DMS153 treated with DMSO at 0.1 percent for 48 hours (cell line): ENCODE results near the gene ACTN4.

Experiments used
- DNase-seq: peaks from one replicate; lab custom pipeline; 2025; ENCODE audit not compliant: unreplicated experiment; lab: John Stamatoyannopoulos, UW

ACTN4 gene

GRCh38 chr19:38693380-38694223 lies 46.2 kb downstream of the ACTN4 start:
- DNase-seq, result no peak

DNA sequence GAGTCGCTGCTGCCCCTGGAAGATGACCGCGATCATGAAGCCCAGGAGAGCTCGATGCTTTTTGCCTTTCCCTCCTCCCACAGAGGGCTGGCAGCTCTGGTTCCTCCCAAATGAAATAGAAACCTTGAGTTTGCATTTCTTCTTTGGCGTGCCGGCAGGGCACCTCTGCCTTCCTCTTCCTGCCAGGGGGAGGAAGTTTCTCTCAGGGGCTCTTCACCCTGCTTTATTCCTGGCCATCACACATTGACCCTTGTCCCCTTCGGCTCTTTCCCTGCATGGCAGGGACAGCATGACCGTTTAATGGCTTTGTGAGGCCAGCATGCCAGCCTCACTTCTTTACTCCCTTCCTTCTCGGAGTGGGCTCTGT lies 47.9 kb downstream of the ACTN4 start:
- DNase-seq, result no peak

DNA sequence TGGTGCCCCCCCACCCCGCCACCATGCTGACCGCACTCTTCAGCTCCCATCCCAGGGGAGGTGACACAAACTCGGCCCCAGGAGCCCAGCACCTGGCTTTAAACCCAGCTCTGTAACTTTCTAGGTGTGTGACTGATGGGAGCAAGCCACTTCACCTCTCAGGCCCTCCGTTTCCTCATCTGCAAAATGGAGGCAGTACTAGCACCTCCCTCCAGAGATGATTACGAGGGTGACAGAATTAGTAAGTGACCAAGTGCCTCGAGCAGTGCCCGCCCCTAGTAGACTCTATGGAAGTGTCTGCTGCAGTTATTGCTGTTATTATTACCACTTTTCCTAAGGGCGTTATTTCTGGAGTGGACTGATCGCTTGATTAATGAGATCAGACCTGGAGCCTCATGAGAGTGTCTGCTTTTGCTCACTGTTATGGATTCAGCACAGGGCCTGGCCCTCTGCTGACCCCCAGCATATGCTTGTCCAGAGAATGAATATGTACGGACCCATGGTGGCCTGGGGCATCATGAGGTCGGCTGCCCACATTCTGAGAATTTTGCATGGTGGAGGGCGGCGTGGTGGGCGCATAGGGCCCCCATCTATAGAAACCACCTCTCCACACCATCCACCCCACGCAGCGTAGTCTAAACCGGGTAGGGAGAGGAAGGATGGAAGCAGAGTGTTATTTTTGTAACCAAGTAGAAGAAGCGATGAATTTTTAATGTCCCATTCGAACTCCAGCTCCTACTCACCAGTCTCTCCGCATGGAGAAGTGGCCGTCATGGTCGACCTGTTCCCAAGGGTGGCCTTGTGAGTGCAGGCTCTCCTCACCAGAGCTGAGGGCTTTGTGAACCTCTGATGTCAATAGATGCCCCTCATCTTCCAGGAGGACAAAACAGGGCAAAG lies 48.6 kb downstream of the ACTN4 start:
- DNase-seq, result no peak

- DNase-seq, result no peak
Measured at GRCh38 chr19:38696729-38697055, 49.2 kb downstream of the ACTN4 start.

DNA sequence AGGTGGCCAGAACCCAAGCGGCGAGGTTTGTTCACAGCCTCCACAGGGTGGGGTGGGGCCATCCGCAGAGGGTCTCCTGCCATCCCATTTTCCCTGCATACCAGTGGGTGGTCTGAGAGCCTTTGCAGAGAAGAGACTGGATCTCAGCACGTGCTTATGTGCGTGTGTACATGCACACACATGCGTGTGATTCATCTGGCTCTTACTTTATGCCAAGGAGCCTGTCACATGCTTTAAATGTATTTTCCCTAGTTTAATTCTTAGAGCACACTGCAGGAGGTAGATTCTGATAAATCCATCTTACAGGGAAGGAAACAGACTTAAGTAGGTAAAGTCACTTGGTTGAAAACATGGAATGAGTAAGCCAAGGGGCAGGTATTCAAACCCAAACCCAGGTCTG lies 49.7 kb downstream of the ACTN4 start:
- DNase-seq, result no peak

DNA sequence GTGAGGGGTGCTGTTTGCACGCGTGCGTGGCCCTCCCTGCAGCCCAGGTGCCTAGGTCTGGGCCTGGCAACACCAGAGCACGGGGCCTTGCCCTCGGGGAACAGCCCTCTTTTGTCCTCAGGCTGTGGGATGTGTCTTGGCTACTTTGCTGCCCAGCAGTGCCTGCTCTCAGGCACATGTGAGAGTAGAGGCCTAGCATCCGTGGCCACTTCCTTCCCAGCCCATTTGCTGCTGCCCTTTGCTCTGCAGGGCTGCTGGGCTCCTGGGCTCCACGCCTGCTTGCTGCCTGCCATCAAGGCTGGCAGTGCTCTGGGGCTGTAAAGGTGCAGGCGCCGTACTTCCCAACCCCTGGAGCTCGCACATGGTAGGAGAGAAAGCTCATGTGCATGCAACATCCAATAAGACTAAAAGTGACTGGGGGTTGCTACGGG lies 50.2 kb downstream of the ACTN4 start:
- no peak for DNase-seq

- no peak for DNase-seq
Measured at GRCh38 chr19:38698225-38699026, 51.0 kb downstream of the ACTN4 start.

DNA sequence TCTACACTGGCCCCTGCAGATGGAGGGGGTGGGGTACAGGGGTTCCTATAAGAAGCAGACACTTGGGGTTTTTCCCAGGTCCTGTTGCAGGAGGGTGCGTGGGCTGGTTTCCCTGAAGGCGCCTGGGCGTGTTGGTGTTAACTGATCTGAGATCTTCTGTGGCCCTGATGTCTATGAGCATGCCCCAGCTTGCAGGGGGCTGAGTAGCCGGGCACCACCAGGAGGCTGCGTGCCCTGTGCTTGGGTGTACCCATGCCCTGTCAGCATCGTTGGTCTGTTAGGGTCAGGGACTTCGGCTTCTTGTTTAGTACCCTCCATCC lies 51.5 kb downstream of the ACTN4 start:
- DNase-seq, result no peak

DNA sequence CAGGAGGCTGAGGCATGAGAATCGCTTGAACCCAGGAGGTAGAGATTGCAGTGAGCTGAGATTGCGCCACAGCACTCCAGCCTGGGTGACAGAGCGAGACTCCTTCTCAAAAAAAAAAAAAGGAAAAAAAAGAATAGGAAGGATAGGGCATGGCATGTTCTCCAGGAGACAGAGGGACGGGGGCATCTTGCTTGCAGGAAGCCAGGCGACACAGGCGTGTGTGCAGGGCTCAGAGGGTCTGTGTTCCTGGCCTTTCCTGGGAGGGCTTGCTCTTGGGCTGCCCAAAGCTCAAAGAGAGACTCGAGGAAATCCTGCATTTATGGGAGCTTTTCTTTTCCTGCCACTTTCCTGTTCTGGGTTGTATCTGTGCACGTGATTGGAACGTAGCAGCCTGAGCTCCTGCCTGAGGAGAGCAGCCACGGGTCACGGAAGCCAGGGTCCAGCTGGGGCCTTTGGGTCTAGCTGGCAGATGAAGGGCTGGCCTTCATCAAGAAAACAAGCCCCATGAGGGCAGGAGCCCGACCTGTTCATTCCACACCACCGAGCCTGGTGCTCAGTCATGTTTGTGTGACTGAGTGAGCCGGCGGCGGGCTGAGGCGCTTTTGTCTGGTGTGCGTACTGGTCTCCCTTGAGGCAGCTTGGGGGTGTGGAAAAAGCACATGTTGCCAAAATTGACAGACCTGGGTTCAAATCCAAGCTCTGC lies 52.3 kb downstream of the ACTN4 start:
- no peak for DNase-seq

- DNase-seq, result no peak
Measured at GRCh38 chr19:38700350-38700901, 53.0 kb downstream of the ACTN4 start.

DNA sequence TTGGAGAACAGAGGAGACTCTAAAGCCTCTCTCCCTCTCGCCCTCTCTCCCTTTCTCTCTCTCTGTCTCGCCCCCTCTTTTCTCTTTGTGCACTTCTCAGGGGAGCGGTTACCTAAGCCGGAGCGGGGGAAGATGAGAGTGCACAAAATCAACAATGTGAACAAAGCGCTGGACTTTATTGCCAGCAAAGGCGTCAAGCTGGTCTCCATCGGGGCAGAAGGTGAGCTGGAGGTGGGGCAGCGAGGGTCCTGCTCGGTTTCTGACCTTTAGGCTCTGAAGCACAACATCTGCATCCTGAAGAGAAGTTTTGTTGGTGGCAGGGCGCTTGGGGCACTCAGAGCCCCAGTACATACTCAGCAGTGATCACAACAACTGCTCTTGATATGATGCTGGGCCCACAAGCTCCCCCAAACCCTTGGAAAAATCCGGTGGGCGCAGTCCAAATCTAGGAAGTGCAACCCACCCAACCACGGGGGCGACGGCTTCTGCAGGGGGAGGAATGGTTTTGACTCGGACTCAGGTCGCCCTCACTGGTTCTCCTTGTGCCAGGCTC lies 53.5 kb downstream of the ACTN4 start:
- no peak for DNase-seq

DNA sequence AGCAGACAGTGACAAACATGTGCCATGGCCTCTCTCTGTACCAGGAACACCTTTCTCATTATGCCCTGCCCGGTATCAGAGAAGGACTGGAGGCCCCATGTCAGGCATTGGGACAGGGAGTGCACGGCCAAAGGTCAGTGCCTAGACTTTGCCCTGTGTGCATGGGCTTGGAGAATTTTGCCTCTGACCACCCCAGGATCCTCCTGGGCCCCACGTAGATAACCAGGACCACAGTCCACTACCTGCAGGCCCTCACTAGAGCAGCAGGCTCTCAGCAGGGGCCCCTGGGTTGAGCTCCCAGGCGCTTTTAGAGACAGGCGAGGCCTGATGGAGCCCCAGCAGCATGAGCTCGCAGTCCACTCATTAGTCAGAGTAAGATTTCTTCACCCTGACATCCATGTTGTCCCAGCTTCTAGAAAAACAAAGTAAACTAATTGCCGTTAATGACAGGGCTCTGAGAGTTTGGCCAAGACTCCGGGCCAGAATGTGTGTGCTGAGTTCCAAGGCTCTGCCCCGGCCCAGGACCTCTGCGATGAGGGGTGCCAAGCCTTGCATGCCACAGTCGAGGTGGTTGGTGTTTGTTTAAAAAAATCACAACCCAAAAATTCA lies 54.1 kb downstream of the ACTN4 start:
- DNase-seq, result no peak

GRCh38 chr19:38702278-38702677 lies 54.8 kb downstream of the ACTN4 start:
- no peak for DNase-seq

DNA sequence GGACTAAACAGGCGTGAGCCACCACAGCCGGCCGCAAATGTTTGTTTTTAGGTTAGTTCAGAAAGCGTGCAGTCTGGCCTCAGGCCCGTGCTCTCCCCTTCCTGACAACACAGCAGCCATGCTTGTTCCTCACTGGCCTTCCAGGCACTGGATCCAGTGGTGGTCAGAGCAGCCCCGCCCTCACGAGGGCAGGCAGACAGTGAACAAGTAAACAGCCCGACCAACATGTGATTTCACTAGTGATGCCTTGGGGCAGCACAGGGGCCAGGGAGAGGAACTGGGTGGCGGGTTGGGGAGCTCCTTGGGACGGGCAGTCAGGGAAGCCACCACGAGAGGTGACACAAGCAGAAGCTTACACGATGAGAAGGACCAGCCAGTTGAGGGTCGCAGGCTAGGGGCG lies 56.1 kb downstream of the ACTN4 start:
- DNase-seq, result no peak

GRCh38 chr19:38704488-38705026 lies 57.1 kb downstream of the ACTN4 start:
- DNase-seq, result no peak

- DNase-seq, result no peak
Measured at GRCh38 chr19:38705197-38706019, 58.0 kb downstream of the ACTN4 start.

DNA sequence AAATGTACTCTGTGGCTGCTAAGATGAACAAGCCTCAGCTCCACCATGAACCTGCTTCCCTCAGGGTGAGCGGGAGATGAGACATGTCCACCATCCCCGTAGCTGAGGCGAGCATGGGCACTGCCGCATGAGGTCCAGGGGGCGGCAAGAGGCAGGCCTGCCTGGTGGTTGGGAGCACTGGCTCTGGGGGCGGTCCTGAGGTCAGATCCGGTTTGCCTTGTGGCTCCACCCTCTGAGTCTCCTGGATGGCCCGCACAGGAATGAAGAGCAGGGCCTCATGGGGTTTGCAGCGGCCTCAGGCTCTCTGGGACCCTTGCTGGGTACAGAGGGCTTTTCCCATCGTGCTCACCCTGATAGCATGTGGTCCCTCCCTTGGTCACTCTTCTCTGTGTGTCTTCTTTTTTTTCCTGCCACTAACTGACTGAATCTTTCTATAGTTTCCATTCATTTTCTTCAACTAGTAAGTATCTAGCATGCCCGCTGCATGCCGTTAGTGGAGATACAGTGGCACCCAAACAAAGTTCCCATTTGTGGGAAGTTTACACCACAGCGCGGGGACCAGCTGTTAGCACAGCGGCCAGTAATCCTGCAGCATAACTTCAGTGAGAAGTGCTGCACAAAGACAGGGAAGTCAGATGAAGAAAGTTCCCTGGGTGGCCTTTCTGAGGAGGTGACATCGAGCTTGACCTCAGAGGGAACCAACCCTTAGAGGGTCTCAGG lies 59.5 kb downstream of the ACTN4 start:
- no peak for DNase-seq

DNA sequence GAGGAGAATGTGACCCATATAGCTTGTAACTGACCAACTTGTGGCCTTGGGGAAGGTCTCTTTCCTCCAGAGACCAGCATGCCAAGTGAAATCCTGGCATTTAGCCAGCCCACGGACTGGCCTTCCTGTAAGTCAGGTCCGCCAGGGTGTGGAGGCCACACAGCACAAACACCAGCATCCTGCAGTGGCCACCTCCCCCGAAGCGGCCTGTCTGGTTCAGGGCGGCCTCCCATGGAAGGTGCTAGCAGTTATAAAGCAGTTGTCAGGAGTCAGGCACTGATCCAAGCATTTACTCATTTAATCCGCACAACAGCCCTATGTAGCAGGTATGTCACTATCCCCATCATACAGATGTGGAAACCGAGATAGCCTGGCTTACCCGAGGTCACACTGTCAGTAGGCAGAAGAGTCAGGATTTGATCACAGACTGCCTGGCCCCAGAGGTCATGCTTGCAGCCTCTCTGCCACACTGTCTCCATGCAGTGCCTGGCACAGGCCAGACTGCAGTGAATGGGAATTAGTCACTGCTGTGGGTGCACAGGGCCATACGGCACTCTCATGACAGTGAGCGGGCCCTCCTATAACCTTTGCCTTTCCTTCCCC lies 60.2 kb downstream of the ACTN4 start:
- no peak for DNase-seq
